ENCODE results near the gene CATSPER3. TPM values are rescaled to one million over a fixed set of nuclear protein-coding genes. Genes with fewer than 3 reads are reported as not detected.

Gene CATSPER3
- total RNA-seq, 1 experiment from 2014 or later: 1.7 TPM

DNA sequence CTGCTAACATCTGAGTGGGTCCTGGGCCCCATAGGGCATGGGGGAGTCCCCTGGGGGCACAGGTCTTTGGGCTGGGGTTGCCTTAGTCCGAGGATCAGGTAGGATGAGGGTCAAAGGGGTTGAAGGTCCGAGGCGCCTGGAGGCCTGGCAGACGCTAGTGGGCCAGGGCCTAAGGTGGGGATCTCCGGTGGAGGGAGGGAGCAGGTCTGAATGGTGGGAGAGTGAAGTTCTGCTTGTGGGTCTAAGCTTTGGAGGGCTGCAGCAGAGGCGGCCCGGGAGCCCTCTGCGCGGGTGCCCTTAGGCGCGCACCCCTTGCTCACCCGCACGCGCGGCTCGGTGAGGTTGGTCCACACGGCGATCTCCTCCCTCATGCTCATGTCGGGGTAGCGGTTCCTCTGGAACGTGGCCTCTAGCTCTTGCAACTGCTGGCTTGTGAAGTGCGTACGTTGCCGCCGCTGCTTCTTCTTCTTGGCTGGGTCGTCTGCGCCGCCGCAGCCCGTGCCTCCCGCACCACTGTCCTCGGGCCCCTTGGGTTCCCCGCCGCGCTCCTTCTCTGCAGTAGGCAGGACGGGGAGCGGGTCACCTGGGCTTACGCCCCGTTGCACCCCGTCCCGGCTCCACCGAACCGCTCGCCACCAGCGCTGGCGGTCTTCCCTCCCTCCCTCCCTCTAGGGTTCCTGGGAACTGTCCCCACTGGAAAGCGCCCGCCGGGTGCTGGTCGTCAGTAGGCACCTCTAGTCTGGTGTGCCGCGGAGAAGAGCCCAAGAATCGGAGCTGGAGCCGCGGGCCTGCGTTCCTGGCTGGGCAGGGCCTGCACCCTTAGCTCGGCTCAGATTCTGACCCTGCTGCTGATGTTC is 63.5 kb downstream of the CATSPER3 start:
- Histone ChIP-seq H3K79me2 (ENCODE audit: insufficient read depth, low read length) (peaks cover 58% of the 10 kb centered on the region), H2AFZ (ENCODE audit: low read depth, low read length, poor library complexity, severe bottlenecking) (no peak overlapping the region), H4K20me1 (ENCODE audit: insufficient read depth) (no peaks in the 10 kb centered on the region), H3K27ac (ENCODE audit: low read depth, low read length) (no peak overlapping the region; the same call in 1 of the 2 replicates), H3K36me3 (ENCODE audit: control insufficient read depth in 1 of 2, insufficient read depth in 2 of 2, low read length in 2 of 2) (peaks cover 0 to 3% of the 10 kb centered on the region in 2 experiments; a peak in 1 of 4 replicates), H3K4me3 (replicated peaks in 1 of 2; ENCODE audit: low read depth in 1 of 2, low read length in 2 of 2) (no peak overlapping the region), H3K4me1 (ENCODE audit: control insufficient read depth in 1 of 2, insufficient read depth in 2 of 2, low read length in 2 of 2) (peaks cover 11 to 24% of the 10 kb centered on the region in 2 experiments), H3K9me2 (ENCODE audit: insufficient read depth) (no peaks in the 10 kb centered on the region), H3K27me3 (ENCODE audit: insufficient read depth, low read length) (no peaks in the 10 kb centered on the region), H3K4me2 (ENCODE audit: low read length) (peak overlapping the region; percentile 97), H3K9me3 (ENCODE audit: control insufficient read depth in 1 of 2, insufficient read depth in 1 of 2, low read depth in 1 of 2, low read length in 2 of 2) (no peaks in the 10 kb centered on the region), H3K9ac (ENCODE audit: low read length) (peak overlapping the region; percentile 97)
- no TSS peak for BruUV-seq (replicated peaks)
- ChIA-PET RAD21 (ENCODE audit: low non-redundant PET in 1 of 2, low total read pairs in 2 of 2, uncharacterized antibody in 2 of 2, unreplicated experiment in 2 of 2) (no interaction called here), POLR2A (no interaction called here), CTCF (no interaction called here)
- TF ChIP-seq TCF7L2 (IDR thresholded peaks at IDR 0.05; ENCODE audit: borderline replicate concordance, extremely low read depth, insufficient read depth, insufficient read length) (no peak), ZNF274 (IDR thresholded peaks at IDR 0.05; ENCODE audit: low read depth, low read length) (no peak), YY1 (IDR thresholded peaks at IDR 0.05; ENCODE audit: extremely low read depth, insufficient replicate concordance, low read depth, low read length) (no peak), CBX3 (IDR thresholded peaks at IDR 0.05; ENCODE audit: low read depth) (no peak), EGR1 (IDR thresholded peaks at IDR 0.05; ENCODE audit: low read depth) (no peak), FOSL1 (IDR thresholded peaks at IDR 0.05; ENCODE audit: low read depth) (no peak), JUND (IDR thresholded peaks at IDR 0.05) (no peak), SRF (IDR thresholded peaks at IDR 0.05; ENCODE audit: low read depth) (no peak)
- intact Hi-C loops (cut with micrococcal nuclease): loop anchor here (5.0 kb wide), 1 partner anchor 156 kb away; no protein-coding TSS in a partner anchor
- DNase-seq (ENCODE audit: low read depth, low spot score): no peak
- no peak for ATAC-seq

Data from HCT116 (cell line).